BLaER1 treated with 17β-estradiol and CSF1 and Interleukin-3, amounts not matched to agents 10 nM and 100 nM (cell line): ENCODE measurements around the gene FCN2.

Source experiments
- H3K27ac ChIP-seq, 11 experiments: shearing (Covaris generic); formaldehyde crosslinking; 2 replicates each; pipeline ENCODE4 v1.8.1; 2022
- H3K27me3 ChIP-seq, 11 experiments: shearing (Covaris generic); formaldehyde crosslinking; 2 replicates each; pipeline ENCODE4 v1.8.1; 2022
- H3K36me3 ChIP-seq, 11 experiments: shearing (Covaris generic); formaldehyde crosslinking; 2 replicates each; pipeline ENCODE4 v1.8.1; 2022
- H3K4me1 ChIP-seq, 10 experiments: shearing (Covaris generic); formaldehyde crosslinking; 2 replicates each; pipeline ENCODE4 v1.8.1; 2022
- H3K4me2 ChIP-seq, 11 experiments: shearing (Covaris generic); formaldehyde crosslinking; 2 replicates each; pipeline ENCODE4 v1.8.1; 2022
- H3K4me3 ChIP-seq, 10 experiments: shearing (Covaris generic); formaldehyde crosslinking; 2 replicates each; pipeline ENCODE4 v1.8.1; 2022
- H3K9ac ChIP-seq, 11 experiments: shearing (Covaris generic); formaldehyde crosslinking; 2 replicates each; pipeline ENCODE4 v1.8.1; 2022
- H3K9me3 ChIP-seq, 11 experiments: shearing (Covaris generic); formaldehyde crosslinking; replicated peaks in 1 of 11; 2 replicates each; pipeline ENCODE4 v1.8.1; 2022
- H4K20me1 ChIP-seq, 11 experiments: shearing (Covaris generic); formaldehyde crosslinking; 2 replicates each; pipeline ENCODE4 v1.8.1; 2022
- Cebpa-rat ChIP-seq, 11 experiments: shearing (Covaris generic); IDR thresholded peaks; 2 replicates each; pipeline ENCODE4 v1.8.1; 2022

The FCN2 gene

DNA sequence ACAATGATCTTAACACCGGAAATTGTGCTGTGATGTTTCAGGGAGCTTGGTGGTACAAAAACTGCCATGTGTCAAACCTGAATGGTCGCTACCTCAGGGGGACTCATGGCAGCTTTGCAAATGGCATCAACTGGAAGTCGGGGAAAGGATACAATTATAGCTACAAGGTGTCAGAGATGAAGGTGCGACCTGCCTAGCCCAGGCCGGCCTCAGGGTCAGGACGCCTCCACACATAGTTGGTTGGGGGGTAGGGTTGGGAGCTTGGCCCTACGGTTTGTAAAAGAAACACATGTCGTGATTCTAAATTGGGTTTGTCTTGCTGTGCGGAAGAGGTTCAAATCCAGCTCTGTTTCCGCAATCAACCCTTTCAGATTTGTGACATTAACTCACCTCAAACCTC is 6.6 kb downstream of the FCN2 start:
- H3K4me2 ChIP-seq = peak overlapping the region; percentile 40 to 88 (median 79)
- peaks cover 48 to 64% (median 62%) of the 10 kb centered on the region in 10 experiments for H3K4me1 ChIP-seq
- H3K27me3 ChIP-seq = peaks cover 0 to 62% (median 0%) of the 10 kb centered on the region in 11 experiments; a peak in 5 of 22 replicates

DNA sequence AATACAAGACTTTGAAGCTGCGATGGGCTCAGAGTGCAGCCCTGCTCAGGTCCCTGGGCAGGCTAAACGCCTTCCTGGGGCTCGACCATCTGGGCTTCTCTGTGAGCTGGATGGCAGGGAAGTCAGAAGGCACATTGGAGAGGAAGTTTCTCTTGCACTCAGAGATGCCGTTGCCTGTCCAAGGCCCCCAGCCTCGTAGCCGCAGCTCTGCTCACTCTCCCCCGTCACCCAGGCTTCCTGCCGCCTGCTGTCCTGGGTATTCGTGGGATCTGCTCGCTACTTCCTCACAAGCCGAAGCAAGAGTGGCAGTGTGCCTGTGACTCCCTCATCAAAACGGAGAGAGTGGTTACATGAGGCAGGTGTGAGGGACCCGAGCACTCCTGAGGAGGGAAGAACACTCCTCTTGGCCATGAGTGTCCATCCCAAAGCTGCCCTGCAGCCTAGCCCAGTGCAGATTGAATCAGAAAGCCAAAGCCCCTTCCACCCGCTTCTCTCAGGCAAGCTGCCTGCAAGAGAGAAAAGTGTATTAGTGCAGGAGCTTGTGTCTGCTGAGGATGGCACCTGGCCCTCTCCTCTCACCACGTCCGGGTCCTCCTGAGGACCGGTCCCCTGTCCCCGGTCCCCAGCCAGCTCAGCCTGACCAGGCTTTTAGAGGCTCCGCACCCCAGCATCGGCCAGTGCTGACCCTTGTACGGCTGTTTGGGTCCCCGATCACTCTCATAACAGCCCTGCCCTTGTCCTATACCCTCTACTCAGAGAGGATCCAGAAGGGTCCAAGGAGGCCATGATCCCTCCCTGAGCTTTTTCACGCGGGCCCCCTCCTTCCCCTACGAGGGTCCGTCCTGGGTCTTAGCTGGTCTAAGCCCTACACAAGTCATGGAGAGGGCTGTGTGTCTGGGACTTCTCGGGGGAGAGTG is 7.3 kb downstream of the FCN2 start:
- H3K9ac ChIP-seq = peak overlapping the region in 4 of 11 experiments; percentile 20 to 50 (median 42); a peak in 5 of 22 replicates

More for the DNA sequence above, 6.6 kb downstream of the FCN2 start:
- Histone ChIP-seq H3K9ac (peak overlapping the region in 3 of 11 experiments; percentile 40 to 50 (median 44); a peak in 3 of 22 replicates), H3K27ac (peak overlapping the region in 4 of 11 experiments; percentile 1 to 50 (median 26); a peak in 4 of 22 replicates), H3K4me3 (no peak overlapping the region), H4K20me1 (peaks cover 0 to 10% (median 0%) of the 10 kb centered on the region in 11 experiments; a peak in 7 of 22 replicates), H3K36me3 (no peaks in the 10 kb centered on the region), H3K9me3 (no peaks in the 10 kb centered on the region)
- no peak for TF ChIP-seq Cebpa-rat (IDR thresholded peaks at IDR 0.05)

DNA sequence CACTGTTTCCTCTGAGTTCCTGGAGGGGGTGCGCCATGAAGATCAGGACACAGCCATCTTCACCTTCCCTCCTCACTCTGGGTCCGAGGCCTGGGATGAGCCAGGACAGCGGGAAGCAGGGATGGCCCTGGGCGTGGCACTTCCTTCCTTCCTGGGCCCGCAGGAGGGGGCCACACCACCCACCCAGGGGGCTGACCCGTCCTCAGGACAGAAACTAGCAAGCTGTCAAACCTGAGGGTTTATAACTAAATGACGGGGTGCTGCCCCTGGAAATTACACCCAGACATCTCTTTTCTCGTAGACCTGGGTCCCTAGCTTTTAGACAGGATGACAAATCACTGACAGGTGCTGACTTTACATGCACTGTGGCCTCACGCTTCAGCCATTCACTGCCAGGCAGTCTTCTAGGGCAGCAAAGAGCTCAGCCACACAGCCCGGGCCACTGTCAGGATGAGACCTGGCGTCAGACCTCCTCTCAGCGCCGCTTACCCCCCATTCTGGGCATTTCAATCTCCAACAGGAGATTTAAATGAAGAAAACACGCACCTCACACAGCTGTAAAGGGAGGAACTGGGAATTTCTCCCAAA is 8.1 kb downstream of the FCN2 start:
- Histone ChIP-seq H3K4me1 (peaks cover 50 to 72% (median 65%) of the 10 kb centered on the region in 10 experiments), H3K27me3 (peaks cover 0 to 65% (median 0%) of the 10 kb centered on the region in 11 experiments; a peak in 5 of 22 replicates), H3K4me3 (no peak overlapping the region), H4K20me1 (peaks cover 0 to 10% (median 0%) of the 10 kb centered on the region in 11 experiments; a peak in 7 of 22 replicates), H3K36me3 (no peaks in the 10 kb centered on the region), H3K9me3 (peaks cover 0 to 7% (median under 1%) of the 10 kb centered on the region in 11 experiments; a peak in 9 of 22 replicates), H3K9ac (peak overlapping the region in 3 of 11 experiments; percentile 20 to 50 (median 21); a peak in 2 of 22 replicates), H3K27ac (peak overlapping the region in 2 of 11 experiments; percentile 45 to 50; a peak in 3 of 22 replicates), H3K4me2 (peak overlapping the region; percentile 40 to 88 (median 79))
- no peak for TF ChIP-seq Cebpa-rat (IDR thresholded peaks at IDR 0.05)

More for the DNA sequence above, 7.3 kb downstream of the FCN2 start:
- Histone ChIP-seq H3K27ac (peak overlapping the region in 4 of 11 experiments; percentile 1 to 50 (median 29); a peak in 6 of 22 replicates), H3K4me1 (peaks cover 50 to 71% (median 65%) of the 10 kb centered on the region in 10 experiments), H4K20me1 (peaks cover 0 to 10% (median 0%) of the 10 kb centered on the region in 11 experiments; a peak in 7 of 22 replicates), H3K9me3 (peaks cover 0 to 1% (median 0%) of the 10 kb centered on the region in 11 experiments; a peak in 1 of 22 replicates), H3K27me3 (peaks cover 0 to 65% (median 0%) of the 10 kb centered on the region in 11 experiments; a peak in 5 of 22 replicates), H3K36me3 (no peaks in the 10 kb centered on the region), H3K4me2 (peak overlapping the region; percentile 40 to 88 (median 79)), H3K4me3 (no peak overlapping the region)
- no peak for TF ChIP-seq Cebpa-rat (IDR thresholded peaks at IDR 0.05)

DNA sequence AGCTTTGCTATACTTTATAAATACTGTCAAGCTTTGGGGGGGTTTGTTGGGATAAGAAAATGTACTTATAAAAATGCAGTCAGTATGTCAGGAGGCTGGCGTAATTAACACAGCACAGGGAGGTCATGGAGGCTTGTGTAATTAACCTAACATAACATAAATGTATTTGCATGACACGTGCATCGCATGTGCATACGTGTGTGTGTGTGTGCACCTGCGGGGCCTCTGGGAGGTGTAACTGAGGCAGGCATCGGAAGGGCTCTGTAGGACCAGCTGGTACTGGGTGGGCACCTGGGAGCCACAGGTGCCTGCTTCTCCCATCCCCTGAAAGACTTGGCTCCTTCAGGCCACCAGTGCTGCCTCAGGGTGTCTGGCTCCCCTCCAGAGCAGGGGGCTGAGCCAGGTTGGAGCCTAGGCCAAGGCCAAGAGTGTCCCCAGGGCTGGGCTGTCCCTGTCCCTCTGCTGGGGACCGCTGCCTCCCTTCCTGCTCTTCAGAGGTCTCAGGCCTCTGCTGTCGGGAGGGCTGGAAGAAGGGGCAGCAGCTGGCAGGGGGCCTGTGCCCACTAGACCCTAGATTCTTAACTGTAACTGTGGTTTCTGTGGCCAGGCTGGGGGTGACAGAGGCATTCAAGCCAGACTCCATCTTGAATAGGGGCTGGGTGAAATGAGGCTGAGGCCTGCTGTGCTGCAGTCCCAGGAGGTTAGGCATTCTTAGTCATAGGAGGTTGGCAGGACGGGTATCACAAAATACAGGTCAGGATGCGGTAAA is 9.0 kb downstream of the FCN2 start:
- Histone ChIP-seq H3K27ac (peak overlapping the region in 9 of 11 experiments; percentile 32 to 56 (median 47); a peak in 17 of 22 replicates), H3K9ac (peak overlapping the region in 6 of 11 experiments; percentile 12 to 52 (median 31); a peak in 7 of 22 replicates), H3K9me3 (peaks cover 6 to 15% (median 9%) of the 10 kb centered on the region in 11 experiments; a peak in 21 of 22 replicates), H3K4me2 (peak overlapping the region; percentile 32 to 88 (median 84)), H4K20me1 (peaks cover 0 to 10% (median 0%) of the 10 kb centered on the region in 11 experiments; a peak in 7 of 22 replicates), H3K27me3 (peaks cover 0 to 68% (median 0%) of the 10 kb centered on the region in 11 experiments; a peak in 5 of 22 replicates), H3K4me3 (0 out of 20 replicates have a peak overlapping the region, but pooled peaks of 1 of the 10 experiments have one; percentile 1), H3K36me3 (no peaks in the 10 kb centered on the region), H3K4me1 (peaks cover 50 to 72% (median 65%) of the 10 kb centered on the region in 10 experiments)
- no peak for TF ChIP-seq Cebpa-rat (IDR thresholded peaks at IDR 0.05)

DNA sequence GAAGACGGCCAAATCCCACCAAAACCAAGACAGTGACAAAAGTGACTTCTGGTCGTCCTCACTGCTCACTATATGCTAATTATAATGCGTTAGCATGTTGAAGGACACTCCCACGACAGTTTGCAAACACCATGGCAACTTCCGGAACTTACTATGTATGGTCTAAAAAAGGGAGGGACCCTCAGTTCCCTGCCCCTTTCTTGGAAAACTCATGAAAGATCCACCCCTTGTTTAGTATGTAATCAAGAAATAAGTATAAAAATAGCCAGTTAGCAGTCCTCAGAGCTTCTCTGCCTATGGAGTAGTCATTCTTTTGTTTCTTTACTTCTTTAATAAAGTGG is 9.5 kb downstream of the FCN2 start:
- Histone ChIP-seq H3K27ac (peak overlapping the region in 9 of 11 experiments; percentile 22 to 56 (median 43); a peak in 15 of 22 replicates), H3K9me3 (peaks cover 12 to 21% (median 15%) of the 10 kb centered on the region in 11 experiments; a peak in 21 of 22 replicates), H3K4me3 (no peak overlapping the region), H3K27me3 (peaks cover 0 to 72% (median 0%) of the 10 kb centered on the region in 11 experiments; a peak in 5 of 22 replicates), H3K4me2 (peak overlapping the region; percentile 32 to 88 (median 84)), H4K20me1 (peaks cover 0 to 10% (median 0%) of the 10 kb centered on the region in 11 experiments; a peak in 7 of 22 replicates), H3K4me1 (peaks cover 50 to 76% (median 68%) of the 10 kb centered on the region in 10 experiments), H3K9ac (peak overlapping the region in 2 of 11 experiments; percentile 3 to 43; a peak in 1 of 22 replicates), H3K36me3 (no peaks in the 10 kb centered on the region)
- TF ChIP-seq Cebpa-rat (IDR thresholded peaks at IDR 0.05) = no peak

DNA sequence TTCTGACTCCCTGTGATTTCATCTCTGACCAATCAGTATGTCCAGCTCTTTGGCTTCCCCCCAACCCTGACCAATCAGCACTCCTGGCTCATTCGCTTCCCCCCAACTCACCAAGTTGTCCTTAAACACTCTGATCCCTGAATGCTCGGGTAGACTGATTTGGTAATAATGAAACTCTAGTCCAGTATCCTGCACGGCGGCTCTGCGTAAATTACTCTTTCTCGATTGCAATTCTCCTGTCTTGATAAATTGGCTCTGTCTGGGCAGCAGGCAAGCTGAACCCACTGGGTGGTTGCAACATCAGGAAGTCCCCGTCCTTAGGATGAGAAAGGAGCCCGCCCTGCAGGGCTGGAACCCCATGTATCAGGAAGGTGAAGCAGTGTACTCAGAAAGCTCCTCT is 10.4 kb downstream of the FCN2 start:
- peaks cover 0 to 10% (median 0%) of the 10 kb centered on the region in 11 experiments; a peak in 7 of 22 replicates for H4K20me1 ChIP-seq
- H3K4me2 ChIP-seq = peak overlapping the region; percentile 32 to 88 (median 84)
- no peak overlapping the region for H3K9ac ChIP-seq
- peaks cover 58 to 81% (median 76%) of the 10 kb centered on the region in 10 experiments for H3K4me1 ChIP-seq
- no peak overlapping the region for H3K4me3 ChIP-seq
- no peak for TF ChIP-seq Cebpa-rat (IDR thresholded peaks at IDR 0.05)
- no peaks in the 10 kb centered on the region for H3K36me3 ChIP-seq
- peaks cover 13 to 22% (median 15%) of the 10 kb centered on the region in 11 experiments; a peak in 21 of 22 replicates for H3K9me3 ChIP-seq
- peaks cover 0 to 75% (median 0%) of the 10 kb centered on the region in 11 experiments; a peak in 5 of 22 replicates for H3K27me3 ChIP-seq
- H3K27ac ChIP-seq = peak overlapping the region in 3 of 11 experiments; percentile 43 to 56 (median 53); a peak in 3 of 22 replicates

DNA sequence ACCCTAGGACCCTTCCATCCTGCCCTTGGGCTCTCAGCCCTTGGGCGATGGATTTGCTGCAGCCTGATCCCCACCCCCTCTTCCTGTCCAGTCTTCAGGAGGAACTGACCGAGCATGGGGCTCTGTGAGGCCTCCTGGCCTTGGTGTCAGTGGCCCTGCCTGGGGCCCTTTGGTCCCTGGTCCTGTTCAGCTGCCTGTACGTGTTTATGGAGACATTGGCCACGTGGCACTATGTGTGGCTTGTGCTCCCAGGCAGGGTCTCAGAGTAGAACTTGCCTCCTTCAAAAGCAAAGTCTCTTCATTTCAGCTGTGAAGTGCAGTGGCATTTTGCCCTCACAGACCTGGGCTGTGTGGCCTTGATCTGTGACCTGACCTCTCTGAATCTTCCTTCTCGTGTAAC is 11.1 kb downstream of the FCN2 start:
- H3K4me3 ChIP-seq = no peak overlapping the region
- H3K27me3 ChIP-seq = peaks cover 0 to 68% (median 0%) of the 10 kb centered on the region in 11 experiments; a peak in 5 of 22 replicates
- no peak overlapping the region for H3K9ac ChIP-seq
- peaks cover 0 to 10% (median 0%) of the 10 kb centered on the region in 11 experiments; a peak in 7 of 22 replicates for H4K20me1 ChIP-seq
- no peaks in the 10 kb centered on the region for H3K36me3 ChIP-seq
- no peak for TF ChIP-seq Cebpa-rat (IDR thresholded peaks at IDR 0.05)
- H3K4me1 ChIP-seq = peaks cover 58 to 75% (median 74%) of the 10 kb centered on the region in 10 experiments
- no peak overlapping the region for H3K27ac ChIP-seq
- H3K9me3 ChIP-seq = peaks cover 13 to 22% (median 15%) of the 10 kb centered on the region in 11 experiments; a peak in 21 of 22 replicates
- peak overlapping the region; percentile 32 to 88 (median 84) for H3K4me2 ChIP-seq
